ENCODE results near the gene OMD. TPM values are rescaled to one million over a fixed set of nuclear protein-coding genes. Genes with fewer than 3 reads are reported as not detected.

The OMD gene
- polyA plus RNA-seq, 1 donor from 2014 or later: not detected

DNA sequence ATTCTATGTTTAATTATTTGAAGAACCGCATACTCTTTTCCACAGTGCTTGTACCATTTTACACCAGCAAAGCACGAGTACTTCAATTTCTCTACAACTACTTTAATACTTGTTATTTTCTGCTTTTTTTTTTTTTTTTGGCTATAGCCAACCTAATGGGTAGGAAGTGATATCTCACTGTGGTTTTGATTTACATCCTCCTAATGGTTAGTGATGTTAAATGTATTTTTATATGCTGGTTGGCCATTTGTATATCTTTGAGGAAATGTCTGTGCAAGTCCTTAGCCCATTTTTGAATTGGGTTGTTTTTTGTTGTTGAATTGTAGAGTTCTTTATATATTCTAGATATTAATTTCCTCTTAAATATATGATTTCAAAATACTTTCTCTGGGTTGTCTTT, 42.5 kb downstream of the OMD start:
- no peaks in the 10 kb centered on the region for H3K9me3 ChIP-seq (ENCODE audit: low read length)
- no peak overlapping the region for H2AFZ ChIP-seq (ENCODE audit: low read depth, low read length)
- H3K4me2 ChIP-seq (ENCODE audit: low read length): no peak overlapping the region
- H3K36me3 ChIP-seq (ENCODE audit: insufficient read depth, low read length): no peaks in the 10 kb centered on the region
- H4K20me1 ChIP-seq (ENCODE audit: insufficient read depth): no peaks in the 10 kb centered on the region
- TF ChIP-seq EP300 (conservative IDR thresholded peaks at IDR 0.05; ENCODE audit: poor library complexity, severe bottlenecking) (no peak), RAD21 (conservative IDR thresholded peaks at IDR 0.05) (no peak), TAF1 (IDR thresholded peaks at IDR 0.05; ENCODE audit: low read depth) (no peak), POLR2AphosphoS5 (IDR thresholded peaks at IDR 0.05) (no peak)
- TF ChIP-seq, protein P1, sequence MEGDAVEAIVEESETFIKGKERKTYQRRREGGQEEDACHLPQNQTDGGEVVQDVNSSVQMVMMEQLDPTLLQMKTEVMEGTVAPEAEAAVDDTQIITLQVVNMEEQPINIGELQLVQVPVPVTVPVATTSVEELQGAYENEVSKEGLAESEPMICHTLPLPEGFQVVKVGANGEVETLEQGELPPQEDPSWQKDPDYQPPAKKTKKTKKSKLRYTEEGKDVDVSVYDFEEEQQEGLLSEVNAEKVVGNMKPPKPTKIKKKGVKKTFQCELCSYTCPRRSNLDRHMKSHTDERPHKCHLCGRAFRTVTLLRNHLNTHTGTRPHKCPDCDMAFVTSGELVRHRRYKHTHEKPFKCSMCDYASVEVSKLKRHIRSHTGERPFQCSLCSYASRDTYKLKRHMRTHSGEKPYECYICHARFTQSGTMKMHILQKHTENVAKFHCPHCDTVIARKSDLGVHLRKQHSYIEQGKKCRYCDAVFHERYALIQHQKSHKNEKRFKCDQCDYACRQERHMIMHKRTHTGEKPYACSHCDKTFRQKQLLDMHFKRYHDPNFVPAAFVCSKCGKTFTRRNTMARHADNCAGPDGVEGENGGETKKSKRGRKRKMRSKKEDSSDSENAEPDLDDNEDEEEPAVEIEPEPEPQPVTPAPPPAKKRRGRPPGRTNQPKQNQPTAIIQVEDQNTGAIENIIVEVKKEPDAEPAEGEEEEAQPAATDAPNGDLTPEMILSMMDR (IDR thresholded peaks at IDR 0.05; ENCODE audit: poor library complexity, severe bottlenecking): no peak
- H3K79me2 ChIP-seq (replicated peaks; ENCODE audit: insufficient read depth, low read length): no peaks in the 10 kb centered on the region
- no peak overlapping the region for H3K4me3 ChIP-seq (ENCODE audit: low read length)
- H3K27me3 ChIP-seq (ENCODE audit: insufficient read depth, low read depth, low read length): no peaks in the 10 kb centered on the region
- H3K9ac ChIP-seq (ENCODE audit: low read length): no peak overlapping the region
- no peaks in the 10 kb centered on the region for H3F3A ChIP-seq (ENCODE audit: insufficient read depth, low read length, poor library complexity, severe bottlenecking)
- no peak overlapping the region for H3K27ac ChIP-seq (ENCODE audit: low read length)
- H3K9me2 ChIP-seq (ENCODE audit: insufficient read depth, low read length): no peaks in the 10 kb centered on the region

DNA sequence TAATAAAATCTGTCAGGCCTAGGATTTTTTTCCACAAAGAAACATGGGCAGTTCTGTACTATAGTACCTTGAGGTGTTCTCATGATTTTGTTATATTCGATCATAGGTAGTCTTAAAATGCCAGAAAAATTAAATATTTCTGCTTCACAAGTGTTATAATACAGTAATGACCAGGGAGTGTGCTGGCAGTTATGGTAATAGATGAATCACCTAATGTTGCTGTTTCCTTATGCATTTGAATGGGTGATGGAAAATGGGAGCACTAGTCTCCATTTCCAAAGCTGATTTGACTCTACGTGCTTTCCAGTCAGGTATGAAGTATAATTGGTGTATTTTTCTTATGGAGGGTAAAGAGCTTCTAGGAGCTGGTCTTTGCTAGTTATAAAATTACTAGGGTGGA, 43.7 kb downstream of the OMD start:
- Histone ChIP-seq H3K27me3 (ENCODE audit: insufficient read depth, low read depth, low read length) (no peaks in the 10 kb centered on the region), H3K79me2 (replicated peaks; ENCODE audit: insufficient read depth, low read length) (no peaks in the 10 kb centered on the region), H3K4me2 (ENCODE audit: low read length) (no peak overlapping the region), H3K9ac (ENCODE audit: low read length) (no peak overlapping the region), H3K36me3 (ENCODE audit: insufficient read depth, low read length) (no peaks in the 10 kb centered on the region), H3K9me2 (ENCODE audit: insufficient read depth, low read length) (no peaks in the 10 kb centered on the region), H4K20me1 (ENCODE audit: insufficient read depth) (no peaks in the 10 kb centered on the region), H3K9me3 (ENCODE audit: low read length) (no peaks in the 10 kb centered on the region), H3K27ac (ENCODE audit: low read length) (no peak overlapping the region), H2AFZ (ENCODE audit: low read depth, low read length) (no peak overlapping the region), H3K4me3 (ENCODE audit: low read length) (no peak overlapping the region), H3F3A (ENCODE audit: insufficient read depth, low read length, poor library complexity, severe bottlenecking) (no peaks in the 10 kb centered on the region)
- no peak for TF ChIP-seq MXI1 (conservative IDR thresholded peaks at IDR 0.05; ENCODE audit: poor library complexity, severe bottlenecking)
- TF ChIP-seq SMC3 (conservative IDR thresholded peaks at IDR 0.05; ENCODE audit: poor library complexity): no peak

DNA sequence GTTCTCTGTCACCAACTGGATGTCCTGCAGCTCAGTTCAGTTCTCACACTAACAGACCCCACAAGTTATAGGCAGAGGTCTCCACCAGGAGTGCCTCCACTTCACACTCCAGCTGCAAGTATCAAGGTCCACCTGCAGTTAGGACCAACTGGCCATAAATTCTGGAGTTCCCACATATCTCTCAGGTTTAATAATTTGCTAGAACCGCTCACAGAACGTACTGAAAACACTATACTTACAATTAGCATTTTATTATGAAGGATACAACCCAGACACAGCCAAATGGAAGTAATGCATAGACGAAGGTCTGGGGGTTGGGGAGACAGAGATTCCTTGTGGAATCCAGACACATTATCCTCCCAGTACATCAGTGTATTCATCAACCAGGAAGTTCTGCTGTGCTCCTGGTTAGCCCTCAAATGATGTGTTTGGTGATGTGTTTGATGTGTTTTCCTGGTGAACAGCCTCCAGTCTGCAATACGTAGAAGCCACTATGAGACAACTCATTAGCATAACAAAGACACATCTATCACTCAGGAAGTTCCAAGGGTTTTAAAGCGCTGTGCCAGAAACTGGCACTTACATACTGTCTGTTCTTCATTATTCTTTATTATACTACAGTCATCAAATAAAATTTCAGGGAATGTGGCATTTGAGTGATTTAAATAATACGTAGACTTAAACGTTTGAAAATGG, 45.3 kb downstream of the OMD start:
- Histone ChIP-seq H3K4me2 (ENCODE audit: low read length) (peak overlapping the region; percentile 0), H3K9me3 (ENCODE audit: low read length) (no peaks in the 10 kb centered on the region), H3K27me3 (ENCODE audit: insufficient read depth, low read depth, low read length) (no peaks in the 10 kb centered on the region), H3K79me2 (replicated peaks; ENCODE audit: insufficient read depth, low read length) (no peaks in the 10 kb centered on the region), H2AFZ (ENCODE audit: low read depth, low read length) (no peak overlapping the region), H3K36me3 (ENCODE audit: insufficient read depth, low read length) (no peaks in the 10 kb centered on the region), H3K9me2 (ENCODE audit: insufficient read depth, low read length) (no peaks in the 10 kb centered on the region), H3K27ac (ENCODE audit: low read length) (peak overlapping the region; percentile 15), H3F3A (ENCODE audit: insufficient read depth, low read length, poor library complexity, severe bottlenecking) (no peaks in the 10 kb centered on the region), H4K20me1 (ENCODE audit: insufficient read depth) (no peaks in the 10 kb centered on the region), H3K9ac (ENCODE audit: low read length) (no peak overlapping the region), H3K4me3 (ENCODE audit: low read length) (peak overlapping the region; percentile 30)
- no peak for TF ChIP-seq EZH2 (IDR thresholded peaks at IDR 0.05; ENCODE audit: borderline replicate concordance, insufficient read depth, low read length, poor library complexity, severe bottlenecking)
- peak; percentile 34 for TF ChIP-seq POLR2AphosphoS5 (IDR thresholded peaks at IDR 0.05)
- TF ChIP-seq EP300 (conservative IDR thresholded peaks at IDR 0.05; ENCODE audit: poor library complexity, severe bottlenecking): peak; percentile 54
- TF ChIP-seq MXI1 (conservative IDR thresholded peaks at IDR 0.05; ENCODE audit: poor library complexity, severe bottlenecking): no peak
- TF ChIP-seq SMC3 (conservative IDR thresholded peaks at IDR 0.05; ENCODE audit: poor library complexity): no peak
- TF ChIP-seq, protein P1 (IDR thresholded peaks at IDR 0.05; ENCODE audit: poor library complexity, severe bottlenecking): no peak
- no peak for TF ChIP-seq TAF1 (IDR thresholded peaks at IDR 0.05; ENCODE audit: low read depth)
- TF ChIP-seq, protein P2, sequence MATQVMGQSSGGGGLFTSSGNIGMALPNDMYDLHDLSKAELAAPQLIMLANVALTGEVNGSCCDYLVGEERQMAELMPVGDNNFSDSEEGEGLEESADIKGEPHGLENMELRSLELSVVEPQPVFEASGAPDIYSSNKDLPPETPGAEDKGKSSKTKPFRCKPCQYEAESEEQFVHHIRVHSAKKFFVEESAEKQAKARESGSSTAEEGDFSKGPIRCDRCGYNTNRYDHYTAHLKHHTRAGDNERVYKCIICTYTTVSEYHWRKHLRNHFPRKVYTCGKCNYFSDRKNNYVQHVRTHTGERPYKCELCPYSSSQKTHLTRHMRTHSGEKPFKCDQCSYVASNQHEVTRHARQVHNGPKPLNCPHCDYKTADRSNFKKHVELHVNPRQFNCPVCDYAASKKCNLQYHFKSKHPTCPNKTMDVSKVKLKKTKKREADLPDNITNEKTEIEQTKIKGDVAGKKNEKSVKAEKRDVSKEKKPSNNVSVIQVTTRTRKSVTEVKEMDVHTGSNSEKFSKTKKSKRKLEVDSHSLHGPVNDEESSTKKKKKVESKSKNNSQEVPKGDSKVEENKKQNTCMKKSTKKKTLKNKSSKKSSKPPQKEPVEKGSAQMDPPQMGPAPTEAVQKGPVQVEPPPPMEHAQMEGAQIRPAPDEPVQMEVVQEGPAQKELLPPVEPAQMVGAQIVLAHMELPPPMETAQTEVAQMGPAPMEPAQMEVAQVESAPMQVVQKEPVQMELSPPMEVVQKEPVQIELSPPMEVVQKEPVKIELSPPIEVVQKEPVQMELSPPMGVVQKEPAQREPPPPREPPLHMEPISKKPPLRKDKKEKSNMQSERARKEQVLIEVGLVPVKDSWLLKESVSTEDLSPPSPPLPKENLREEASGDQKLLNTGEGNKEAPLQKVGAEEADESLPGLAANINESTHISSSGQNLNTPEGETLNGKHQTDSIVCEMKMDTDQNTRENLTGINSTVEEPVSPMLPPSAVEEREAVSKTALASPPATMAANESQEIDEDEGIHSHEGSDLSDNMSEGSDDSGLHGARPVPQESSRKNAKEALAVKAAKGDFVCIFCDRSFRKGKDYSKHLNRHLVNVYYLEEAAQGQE (IDR thresholded peaks at IDR 0.05; ENCODE audit: borderline replicate concordance): peak; percentile 50
- no peak for TF ChIP-seq RAD21 (conservative IDR thresholded peaks at IDR 0.05)
